ENCODE measurements around the gene SECISBP2.
"Not testable (repeated sequence)": the region's sequence is repeated elsewhere in the genome, so short reads cannot be mapped to it uniquely, and the experiment has no call there.

The SECISBP2 gene

GRCh38 chr9:89318123-89319014 is at the start of gene SECISBP2:
Gene SECISBP2 (plus strand): TSS chr9:89318500. CDS start chr9:89318577, 77 bp downstream.
- peak; percentile 97 for DNase-seq

DNA sequence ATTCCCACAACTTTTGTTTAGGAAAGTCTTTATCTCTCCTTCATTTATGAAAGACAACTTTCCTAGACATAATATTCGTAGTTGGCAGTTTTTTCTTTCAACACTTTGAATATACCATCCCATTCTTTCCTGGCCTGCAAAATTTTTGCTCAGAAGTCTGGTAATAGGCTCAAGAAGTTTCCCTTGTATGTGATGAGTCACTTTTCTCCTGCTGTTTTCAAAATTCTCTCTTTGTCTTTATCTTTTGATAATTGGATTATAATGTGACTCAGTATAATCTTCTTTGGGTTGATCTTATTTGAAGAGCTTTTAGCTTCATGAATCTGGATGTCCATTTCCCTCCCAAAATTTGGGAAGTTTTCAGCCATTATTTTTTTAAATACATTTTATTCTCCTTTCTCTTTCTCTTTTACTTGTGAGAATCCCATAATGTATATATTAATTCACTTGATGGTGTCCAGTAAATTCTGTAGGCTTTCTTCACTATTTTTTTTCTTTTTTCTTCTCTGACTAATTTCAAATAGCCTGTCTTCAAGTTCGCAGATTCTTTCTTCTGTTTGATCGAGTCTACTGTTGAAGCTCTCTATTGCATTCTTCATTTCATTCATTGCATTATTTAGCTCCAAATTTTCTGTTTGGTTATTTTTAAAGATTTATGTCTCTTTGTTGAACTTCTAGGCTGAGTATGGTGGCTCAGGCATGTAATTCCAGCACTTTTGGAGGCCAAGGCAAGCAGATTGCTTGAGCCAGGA is 44.6 kb upstream of the SECISBP2 start:
- DNase-seq, result no peak

DNA sequence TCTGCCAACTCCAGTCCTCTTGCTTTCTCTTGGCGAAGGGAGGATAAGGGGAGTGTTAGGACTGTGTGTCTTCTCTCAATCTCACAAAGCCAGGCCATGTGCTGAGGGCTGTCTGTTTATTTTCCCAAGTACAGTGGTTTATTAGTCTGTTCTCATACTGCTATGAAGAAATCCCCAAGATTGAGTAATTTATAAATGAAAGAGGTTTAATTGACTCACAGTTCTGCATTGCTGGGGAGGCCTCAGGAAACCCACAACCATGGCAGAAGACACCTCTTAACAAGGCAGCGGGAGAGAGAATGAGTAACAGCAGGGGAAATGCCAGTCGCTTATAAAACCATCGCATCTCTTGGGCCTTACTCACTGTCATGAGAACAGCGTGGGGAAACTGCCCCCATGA is 43.5 kb upstream of the SECISBP2 start:
- DNase-seq, result peak; percentile 95

DNA sequence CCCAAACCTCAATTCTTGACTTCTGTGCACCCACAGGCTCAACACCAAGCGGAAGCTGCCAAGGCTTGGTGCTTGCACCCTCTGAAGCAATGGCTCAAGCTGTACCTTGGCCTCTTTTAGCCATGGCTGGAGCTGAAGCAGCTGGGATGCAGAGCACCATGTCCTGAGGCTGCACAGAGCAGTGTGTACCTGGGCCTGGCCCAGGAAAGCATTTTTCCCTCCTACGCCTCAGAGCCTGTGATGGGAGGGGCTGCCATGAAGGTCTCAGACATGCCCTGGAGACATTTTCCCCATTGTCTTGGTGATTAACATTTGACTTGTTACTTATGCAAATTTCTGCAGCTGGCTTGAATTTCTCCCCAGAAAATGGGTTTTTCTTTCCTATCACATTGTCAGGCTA is 42.3 kb upstream of the SECISBP2 start:
- DNase-seq, result not testable (repeated sequence)

DNA sequence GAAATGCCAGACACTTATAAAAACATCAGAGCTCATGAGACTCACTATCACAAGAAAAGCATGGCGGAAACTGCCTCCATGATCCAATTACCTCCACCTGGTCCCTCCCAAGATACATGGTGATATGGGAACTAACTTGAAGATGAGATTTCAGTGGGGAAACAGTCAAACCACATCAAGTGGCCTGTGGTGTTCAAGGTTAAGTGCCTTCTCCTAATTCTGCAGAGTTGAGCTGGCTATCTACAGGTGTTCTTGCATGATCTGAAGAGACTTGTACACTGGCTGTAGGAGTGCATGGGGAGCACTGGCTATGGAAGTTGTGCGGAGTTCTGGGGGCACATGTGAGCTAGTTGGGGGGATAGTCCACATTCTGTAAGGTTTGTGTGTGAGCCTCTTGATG is 41.3 kb upstream of the SECISBP2 start:
- DNase-seq, result no peak

DNA sequence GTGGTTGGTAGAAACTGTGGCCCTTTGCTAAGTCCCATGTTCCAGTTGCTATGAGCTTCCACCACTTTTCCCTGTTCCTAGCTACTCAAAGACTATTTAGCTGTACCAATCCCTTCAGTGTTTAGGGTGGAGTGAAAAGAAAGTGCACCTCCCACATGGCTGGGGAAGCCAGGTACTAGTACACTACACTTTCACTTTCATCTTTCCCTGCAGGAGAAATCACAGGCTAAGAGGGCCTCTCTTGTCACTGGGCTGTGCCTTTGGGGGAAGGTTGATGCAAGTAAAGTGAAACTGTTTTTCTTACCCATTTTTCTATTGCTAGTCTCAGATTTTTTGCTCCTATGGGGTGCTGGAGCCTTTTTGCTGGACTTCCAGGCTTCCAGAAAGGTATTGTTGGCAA is 40.8 kb upstream of the SECISBP2 start:
- DNase-seq, result no peak

DNA sequence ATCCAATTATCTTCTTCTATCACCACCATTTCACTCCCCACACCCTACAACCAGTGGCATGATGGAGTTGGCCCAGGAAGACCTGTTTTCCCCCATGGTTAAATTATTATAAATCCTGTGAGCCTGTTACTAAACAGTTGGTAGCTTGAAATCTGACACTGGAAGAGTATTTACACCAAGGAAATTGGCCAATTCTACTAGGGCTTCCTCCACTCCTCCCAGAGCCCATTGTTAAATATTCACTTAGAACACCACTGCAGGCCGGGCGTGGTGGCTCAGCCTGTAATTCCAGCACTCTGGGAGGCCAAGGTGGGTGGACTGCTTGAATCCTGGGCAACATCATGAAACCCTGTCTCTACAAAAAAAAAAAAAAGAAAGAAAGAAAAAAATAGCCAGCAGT is 39.7 kb upstream of the SECISBP2 start:
- DNase-seq, result no peak

DNA sequence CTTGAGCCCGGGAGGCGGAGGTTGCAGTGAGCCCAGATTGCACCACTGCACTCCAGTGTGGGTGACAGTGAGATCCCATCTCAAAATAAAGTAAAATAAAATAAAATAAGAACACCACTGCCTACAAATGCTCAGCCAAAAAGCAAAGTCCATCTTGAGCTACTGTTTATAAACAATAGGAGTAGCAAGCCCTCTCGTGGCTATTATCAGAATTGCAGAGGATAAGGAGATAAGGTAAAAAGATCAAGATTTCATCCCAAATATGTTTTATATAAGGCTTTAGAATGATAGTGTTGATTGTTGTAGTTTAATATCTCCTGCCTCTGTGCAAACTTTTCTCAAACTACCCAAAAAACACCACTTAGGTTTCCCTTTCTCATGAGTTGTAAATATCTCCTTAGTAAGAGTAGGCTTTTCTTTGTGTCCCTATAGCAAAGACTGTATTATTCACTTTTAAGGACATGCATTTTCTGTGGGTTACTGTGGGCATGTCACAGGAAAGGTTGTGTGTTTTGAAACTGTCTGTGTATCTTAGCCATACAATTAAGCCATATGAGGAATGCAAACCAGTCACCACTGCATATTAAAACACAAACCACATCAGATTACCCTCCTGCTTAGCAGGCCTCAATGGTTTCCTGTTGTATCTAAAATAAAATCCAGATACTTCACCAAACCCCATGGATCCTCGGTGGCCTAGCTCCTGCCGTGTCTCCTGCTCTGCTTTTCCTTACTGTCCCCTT is 39.1 kb upstream of the SECISBP2 start:
- DNase-seq, result peak; percentile 63

- no peak for DNase-seq
Measured at GRCh38 chr9:89281106-89281505, 37.2 kb upstream of the SECISBP2 start.

- not testable (repeated sequence) for DNase-seq
Measured at GRCh38 chr9:89282248-89282968, 35.9 kb upstream of the SECISBP2 start.

GRCh38 chr9:89284076-89284475 is 34.2 kb upstream of the SECISBP2 start:
- no peak for DNase-seq

GRCh38 chr9:89291741-89292140 is 26.6 kb upstream of the SECISBP2 start:
- DNase-seq, result no peak

DNA sequence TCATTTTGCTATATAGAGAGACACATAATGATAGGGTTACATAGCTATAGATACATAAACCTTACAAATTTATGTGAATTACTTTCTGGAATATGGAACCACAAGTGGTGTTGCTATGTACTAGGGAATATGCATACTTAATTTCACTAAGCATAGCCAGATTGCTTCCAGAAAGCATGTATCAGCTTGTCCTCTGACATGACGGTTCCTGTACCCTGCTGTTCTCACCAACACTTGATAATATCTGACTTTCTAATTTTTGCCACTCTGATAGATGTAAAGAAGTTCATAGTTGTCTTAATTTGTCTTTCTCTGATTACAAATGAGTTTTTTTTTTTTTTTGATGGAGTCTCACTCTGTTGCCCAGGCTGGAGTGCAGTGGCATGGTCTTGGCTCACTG is 25.3 kb upstream of the SECISBP2 start:
- no peak for DNase-seq

DNA sequence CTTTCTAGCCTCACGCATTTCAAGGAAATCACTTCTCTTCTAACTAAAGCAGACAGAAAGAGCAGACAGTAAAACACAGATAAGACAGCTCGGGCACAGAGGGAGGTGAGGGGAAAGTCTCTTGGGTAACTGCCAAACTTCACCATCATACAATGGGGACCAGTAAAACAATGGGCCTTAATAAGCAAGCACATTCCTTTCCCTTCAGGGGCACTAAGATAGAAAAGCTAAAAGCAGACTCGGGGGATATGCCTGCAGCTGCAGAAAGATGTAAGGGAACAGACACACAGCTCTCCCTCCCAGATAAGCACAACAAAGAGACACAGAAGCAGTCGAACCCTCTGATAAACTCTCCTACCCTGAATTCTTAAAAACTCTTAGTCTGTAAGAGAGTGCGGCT is 22.9 kb upstream of the SECISBP2 start:
- no peak for DNase-seq

DNA sequence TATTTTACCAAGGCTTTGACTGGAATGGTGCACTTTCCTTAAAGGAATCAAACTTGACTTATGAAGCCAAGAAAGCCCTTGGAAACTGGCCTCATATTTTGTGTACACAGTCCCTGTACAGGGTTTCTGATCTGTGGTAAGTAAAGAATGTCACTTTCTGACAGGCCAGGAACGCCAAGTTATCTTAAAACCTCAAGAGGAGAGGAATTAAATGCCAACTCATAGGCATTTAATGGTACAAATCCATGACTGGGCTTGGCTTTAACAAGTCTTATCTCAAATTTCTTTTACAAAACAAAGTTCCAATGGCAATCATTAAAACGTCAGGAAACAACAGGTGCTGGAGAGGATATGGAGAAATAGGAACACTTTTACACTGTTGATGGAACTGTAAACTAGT is 16.3 kb upstream of the SECISBP2 start:
- DNase-seq, result not testable (repeated sequence)

GRCh38 chr9:89304020-89304833 is 14.1 kb upstream of the SECISBP2 start:
- no peak for DNase-seq

- no peak for DNase-seq
Measured at GRCh38 chr9:89304834-89305188, 13.5 kb upstream of the SECISBP2 start.

DNA sequence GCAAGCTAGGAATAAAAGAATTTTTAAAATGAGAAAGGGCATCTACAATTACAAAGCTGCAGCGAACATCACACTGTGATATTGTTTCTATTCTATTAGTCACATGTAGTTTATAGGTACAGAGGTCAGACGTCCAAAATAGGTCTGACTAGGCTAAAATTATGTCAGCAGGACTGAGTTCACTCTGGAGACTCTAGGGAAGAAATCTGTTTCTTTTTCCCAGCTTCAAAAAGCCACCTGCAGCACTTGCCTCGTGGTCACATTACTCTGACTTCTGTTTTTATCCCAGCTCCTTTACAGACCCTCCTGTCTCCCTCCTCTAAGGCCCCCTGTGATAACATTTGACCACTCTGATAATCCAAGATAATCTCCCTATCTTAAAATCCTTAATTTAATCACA is 12.4 kb upstream of the SECISBP2 start:
- no peak for DNase-seq

- DNase-seq, result no peak
Measured at GRCh38 chr9:89309166-89309565, 9.1 kb upstream of the SECISBP2 start.

DNA sequence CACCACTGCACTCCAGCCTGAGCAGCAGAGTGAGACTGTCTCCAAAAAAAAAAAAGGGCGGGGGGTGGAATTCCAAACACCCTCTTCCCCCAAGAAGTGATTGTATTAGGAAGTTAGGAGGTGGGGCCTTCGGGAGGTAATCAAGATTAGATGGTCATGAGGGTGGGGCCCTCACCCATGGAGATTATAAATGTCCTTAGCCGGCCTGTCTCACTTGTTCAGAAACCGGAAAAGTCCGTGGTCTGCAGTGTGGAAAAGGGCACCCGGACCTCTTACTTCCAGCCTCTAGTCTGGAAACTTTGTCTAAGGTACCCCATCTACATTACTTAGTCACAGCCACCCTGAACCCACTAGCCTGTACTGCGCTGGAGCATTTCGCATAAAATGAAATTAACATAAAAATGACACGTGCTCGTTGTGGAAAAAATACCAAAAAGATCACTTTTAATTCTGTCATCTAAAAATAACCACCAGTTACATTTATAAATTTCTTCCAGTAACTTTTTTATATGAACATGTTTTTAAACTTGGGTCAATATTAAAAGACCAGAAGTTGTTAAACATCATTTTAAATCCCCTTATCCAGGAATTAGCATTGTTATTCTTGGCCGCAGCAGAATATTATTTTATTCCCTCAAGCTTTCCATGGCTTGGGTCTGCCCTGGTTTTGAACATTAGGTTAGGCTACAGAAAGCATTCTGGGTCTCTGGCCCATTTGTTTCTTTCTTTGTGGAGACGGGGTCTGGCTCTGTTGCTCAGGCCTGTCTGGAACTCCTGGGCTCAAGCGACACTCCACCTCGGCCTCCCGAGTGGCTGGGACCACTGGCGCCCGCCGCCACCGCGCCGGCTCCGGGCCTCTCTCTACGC is 8.5 kb upstream of the SECISBP2 start:
- peak; percentile 3 for DNase-seq

All from EL (cell line).